Astrocyte of the hippocampus (primary cell): ENCODE measurements around the gene QPCT.

Experiments
- DNase-seq: peaks from one replicate; pipeline ENCODE4 v3.0.0; 2011; ENCODE audit warnings: low read depth, low spot score

QPCT gene

DNA sequence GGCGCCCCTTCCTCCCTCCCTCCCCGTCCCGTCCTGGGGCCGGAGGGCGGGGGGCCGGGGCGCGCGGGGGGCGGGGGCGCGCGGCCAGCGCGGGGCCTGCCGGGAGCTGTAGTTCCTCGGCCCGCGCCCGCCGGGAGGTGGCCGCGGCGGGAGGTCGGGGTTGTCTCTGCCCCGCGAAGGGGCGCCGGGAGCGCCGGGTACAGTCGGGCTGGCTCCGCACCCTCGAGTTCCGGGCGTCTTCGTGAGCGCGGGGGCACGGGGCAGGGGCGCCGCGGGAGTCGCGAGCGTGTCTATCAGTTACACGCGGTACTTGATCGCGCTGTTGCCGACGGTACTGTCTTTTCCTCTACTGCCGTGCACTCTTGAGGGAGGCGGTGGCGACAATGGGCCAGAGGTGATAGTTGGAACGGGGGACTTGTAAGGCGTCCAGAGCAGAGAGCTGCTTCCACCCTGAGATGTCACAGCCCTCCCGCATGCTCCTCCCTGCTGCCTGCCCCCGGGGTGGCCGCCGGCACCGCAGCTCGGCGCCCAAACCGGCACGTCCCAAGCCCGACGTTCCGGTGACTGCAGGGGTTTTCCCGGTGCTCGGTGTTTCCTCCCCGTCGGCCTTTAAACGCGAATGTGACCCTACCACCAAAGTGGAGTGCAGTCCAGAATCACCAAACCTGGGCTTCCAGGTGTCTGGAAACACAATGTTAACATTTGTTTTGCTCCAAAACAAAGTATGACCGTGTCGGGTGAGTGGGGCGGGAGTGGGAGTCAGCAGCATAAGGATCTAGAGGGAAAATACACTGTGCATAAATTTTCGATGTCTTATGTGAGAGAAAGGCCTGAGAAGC lies 19.4 kb upstream of the QPCT start, which contains the start of gene PRKD3:
PRKD3 (minus strand) TSS at position 48 of the 839 bp plus-strand sequence. CDS start 8,309 bp downstream, outside the sequence.
- peak; percentile 89 for DNase-seq

- no peak for DNase-seq
These were observed 18.8 kb upstream of the QPCT start for GRCh38 chr2:37325625-37326071.

- DNase-seq = peak; percentile 37
These were observed 18.1 kb upstream of the QPCT start for GRCh38 chr2:37326285-37326684.

GRCh38 chr2:37326866-37327634 lies 17.4 kb upstream of the QPCT start:
- DNase-seq = no peak

DNA sequence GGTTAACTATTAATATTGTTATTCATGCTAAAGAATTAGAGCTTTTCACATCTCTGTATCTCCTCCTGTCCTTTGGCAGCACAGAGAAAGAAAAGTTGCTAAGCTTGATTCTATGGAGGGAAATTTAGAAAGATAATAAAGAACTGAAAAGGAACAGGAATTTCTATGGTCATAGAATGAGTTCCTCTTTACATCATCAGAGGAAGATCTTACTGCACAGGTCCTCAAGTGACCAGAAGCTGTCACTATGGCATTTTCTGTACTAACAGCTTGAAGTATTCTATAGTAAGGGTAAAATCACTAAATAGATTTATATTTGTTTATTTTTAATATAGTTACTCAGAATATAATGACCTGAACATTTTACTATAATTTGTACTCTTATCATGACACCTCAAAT lies 13.7 kb upstream of the QPCT start:
- no peak for DNase-seq

DNA sequence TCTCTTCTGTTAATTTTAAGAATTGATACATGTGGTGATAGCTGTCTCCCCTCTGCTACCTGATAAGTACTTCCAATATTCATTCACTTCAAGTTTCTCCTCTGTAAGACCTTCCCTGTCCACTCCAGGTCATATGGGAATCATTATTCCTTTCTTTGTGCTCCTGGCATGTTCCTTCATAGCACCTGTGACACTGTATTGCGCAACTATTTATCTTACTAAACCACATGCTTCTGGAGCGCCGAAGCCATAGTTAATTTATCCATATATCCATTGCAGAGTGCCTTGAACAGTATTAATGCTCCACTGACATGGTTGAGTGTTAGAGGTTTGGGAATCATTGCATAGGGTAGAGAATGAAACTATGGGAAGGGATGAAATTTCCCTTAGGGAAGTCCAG lies 11.9 kb upstream of the QPCT start:
- DNase-seq = no peak

DNA sequence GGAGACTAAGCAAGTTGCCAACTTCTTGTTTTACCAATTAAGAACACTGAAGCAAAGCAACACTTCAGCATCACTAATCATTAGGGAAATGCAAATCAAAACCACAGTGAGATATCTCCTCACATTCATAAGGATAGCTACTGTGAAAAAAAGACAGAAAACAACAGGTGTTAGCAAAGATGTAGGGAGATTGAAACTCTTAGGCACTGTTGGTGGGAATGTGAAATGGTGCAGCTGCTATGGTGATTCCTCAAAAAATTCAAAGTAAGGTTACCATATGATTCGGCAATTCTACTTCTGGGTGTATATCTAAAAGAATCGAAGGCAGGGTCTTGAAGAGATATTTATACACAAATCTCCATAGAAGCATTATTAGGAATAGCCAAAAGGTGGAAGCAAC lies 11.2 kb upstream of the QPCT start:
- DNase-seq = no peak

DNA sequence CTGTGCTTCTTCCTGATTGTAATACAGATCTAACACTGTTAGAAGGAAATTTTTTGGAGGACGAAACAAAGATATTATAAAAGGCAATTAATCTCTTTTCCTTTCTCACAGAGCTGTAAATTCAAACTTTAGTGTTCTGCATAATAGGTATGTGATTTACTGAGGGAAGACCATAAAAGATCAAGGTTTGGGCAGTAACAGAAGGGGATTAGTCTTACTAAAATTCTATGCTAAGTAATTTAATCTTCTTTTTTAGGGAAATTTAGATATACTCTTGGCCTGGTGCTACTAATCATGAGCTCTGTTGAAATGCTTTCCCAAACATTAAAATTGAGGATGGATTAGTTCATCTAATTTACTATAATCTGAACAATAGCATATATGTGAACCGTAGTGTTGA lies 8.8 kb upstream of the QPCT start:
- no peak for DNase-seq

DNA sequence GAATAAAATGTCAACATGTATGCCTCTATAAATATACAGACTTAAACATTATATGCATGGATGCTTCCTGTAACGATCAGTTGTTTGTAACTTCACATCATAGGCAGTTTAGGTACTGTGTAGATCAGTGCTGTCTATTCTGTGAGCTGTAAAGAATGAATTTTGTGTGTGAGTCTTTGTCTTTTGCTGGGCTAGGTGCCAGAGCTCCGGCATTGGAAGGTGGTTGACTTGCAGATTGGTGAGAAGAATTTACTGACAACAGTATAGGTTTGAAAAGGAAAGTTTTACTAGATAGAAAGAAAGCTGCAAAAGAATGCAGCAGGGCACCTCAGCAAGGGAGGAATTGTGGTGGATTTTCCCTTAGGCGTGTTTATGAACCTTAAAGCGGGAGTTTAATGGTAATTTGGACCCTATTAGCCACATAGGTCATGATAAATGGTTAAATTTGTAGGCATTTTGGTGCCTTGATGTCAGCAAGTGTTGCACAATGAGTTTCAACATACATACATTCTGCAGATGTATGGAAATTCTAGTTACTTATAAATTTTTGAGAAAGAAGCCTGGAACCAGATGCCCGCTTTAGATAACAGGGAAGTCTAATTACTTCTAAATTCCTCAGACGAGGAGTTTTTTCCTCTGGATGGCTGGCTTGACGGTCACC lies 6.7 kb upstream of the QPCT start:
- DNase-seq = peak; percentile 67

- no peak for DNase-seq
These were observed 5.5 kb upstream of the QPCT start for GRCh38 chr2:37338933-37339332.

- no peak for DNase-seq
These were observed 3.8 kb upstream of the QPCT start for GRCh38 chr2:37340637-37341036.

- DNase-seq = no peak
These were observed 1.7 kb upstream of the QPCT start for GRCh38 chr2:37342591-37343220.

DNA sequence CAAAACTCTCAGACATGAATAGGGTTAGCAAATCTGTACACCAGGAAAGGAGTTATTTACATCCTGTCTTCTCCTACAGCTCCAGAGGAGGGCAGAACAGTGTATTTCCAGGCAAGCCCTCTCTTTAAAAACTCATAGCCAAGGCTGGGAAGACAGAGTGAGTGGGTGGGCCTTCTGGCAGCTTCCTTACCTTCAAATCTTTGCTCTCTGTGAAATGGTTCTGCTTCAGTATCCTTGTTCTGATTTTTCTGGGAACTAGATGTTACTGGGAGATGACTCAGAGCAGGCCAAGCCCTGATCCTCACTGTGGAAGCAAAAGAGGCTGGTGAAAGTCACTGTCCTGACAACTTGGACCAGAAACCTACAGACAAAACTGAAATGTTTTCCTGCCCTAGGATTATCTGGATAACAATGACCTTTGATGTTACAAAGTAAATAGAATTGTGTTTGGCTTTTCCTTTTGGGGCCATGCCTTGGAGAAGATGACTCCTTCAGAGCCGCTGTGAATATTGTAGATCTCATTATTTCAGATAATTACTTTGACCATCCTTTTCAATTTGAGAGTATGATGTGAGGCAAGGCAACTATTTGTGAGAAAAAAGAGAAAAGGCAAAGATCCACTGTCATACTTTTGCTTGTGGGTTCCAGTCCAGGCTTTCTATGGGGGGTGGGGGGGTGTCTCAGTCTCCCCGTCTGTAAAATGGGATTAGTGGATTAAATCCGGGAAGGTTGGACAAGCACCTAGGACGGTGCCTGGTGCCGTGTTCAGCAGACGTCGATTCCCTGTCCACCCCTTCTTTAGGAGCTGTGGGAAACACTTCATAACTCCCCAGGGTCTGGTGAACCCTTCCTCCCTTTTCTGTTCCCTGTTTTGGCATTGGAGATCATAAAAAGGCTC lies 644 bp upstream of the QPCT start:
- peak; percentile 52 for DNase-seq

DNA sequence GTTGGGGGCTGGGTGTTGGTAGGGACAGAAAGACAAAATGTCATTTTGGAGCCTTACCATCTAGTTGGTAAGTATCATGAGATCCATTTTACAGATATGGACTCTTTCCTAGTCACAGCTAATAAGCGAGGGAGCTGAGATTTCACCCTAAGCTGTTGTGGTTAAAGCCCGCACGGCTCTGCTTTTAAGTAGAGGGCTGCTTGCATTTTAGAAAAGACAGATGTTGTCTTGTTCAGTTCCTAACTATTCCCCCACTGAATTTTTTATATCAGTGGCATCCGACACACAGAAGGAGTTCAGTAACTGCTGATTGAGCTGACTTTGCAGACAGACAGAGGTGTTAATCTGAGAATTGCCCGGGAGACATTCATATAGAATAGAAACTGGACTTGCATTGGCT lies 3.7 kb downstream of the QPCT start:
- no peak for DNase-seq

DNA sequence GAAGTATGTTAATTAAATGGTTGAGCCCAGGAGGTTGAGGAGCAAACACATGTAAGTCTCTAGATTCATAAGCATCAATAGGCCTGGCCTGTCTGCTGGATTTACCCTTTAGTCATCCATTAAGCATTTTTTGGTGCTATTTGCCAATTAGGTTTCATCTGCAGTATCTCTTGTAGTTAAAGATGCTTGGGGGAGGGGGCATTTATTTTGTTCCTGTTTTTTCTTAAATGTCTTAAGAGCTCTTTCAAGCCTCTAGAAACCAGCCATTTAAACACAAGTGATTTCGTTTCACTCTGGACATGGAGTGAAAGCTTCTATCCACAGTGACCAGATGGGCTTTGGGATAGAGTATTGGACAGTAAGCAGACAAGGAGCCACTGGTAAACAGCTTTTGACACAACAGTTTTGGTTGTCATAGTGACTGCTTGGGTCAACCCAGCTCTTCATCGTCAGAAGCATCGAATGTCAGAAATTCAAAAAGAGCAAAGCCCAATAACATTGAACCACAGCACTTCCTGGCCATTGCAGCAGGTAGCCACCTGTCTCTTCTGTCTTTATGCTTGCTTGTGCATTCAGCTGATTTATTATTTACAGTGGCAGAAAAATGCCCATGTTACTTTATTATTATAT lies 4.9 kb downstream of the QPCT start:
- no peak for DNase-seq

DNA sequence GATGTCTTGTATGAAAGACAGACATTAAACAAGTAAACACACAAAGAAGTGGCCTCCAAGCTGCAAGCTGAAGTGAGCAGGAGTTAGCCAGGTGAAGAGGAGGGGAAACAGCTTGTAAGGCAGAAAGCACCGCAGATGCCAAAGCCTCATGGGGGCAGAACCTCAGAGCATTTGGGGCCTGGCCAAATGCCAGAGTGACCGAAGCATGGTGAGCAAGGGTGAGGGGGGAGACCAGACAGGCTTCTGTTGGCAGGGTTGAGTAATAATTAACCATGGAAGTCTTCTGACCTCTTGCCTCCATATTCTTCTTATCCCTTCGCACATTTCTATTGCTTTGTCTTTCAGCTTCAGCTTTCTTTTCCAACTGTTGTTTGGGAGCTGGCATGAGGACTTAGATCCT lies 5.6 kb downstream of the QPCT start:
- peak; percentile 53 for DNase-seq

DNA sequence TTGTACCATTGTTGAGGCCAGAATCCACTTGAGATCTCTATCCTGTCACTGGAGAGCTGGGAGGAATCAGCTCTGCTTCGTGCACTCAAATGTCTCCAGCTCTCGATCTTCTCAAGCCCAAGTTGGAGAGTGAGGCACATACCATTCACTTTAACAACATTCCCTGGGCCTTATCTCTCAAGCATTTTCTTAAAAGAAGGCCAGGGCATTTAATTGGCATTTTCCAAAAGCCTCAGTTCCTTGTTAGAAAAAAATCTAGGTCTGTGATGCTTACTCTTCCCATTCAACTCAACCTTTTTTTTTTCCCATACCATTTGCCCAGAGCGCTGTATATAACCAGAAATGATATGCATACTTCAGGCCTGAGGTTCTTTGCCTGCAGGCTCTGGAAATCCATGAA lies 10.1 kb downstream of the QPCT start:
- DNase-seq = no peak

DNA sequence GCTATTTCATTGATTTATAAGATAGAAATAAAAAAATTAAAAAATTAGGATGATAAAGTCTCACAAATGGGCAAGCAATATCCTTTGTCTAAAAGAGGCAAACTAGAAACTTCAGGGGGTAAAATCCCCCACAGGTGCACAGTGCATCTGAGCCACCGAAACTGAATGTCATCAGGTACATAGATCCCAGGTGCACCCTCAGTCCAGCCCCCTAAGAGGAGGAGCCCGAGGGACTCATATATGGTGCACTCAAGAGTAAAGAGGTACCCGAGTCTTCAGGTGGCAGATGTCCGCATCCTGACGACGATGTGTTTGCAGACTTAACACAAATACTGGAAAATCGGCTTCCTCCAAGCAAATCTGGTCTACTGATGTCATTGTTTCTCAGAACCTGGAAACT lies 11.3 kb downstream of the QPCT start:
- no peak for DNase-seq

- no peak for DNase-seq
These were observed 11.9 kb downstream of the QPCT start for GRCh38 chr2:37356299-37356698.

- no peak for DNase-seq
These were observed 12.6 kb downstream of the QPCT start for GRCh38 chr2:37357069-37357468.
